ENCODE measurements around the gene KLHL2.

GRCh38 chr4:165234766-165235165, 27.4 kb downstream of the KLHL2 start:
- TF ChIP-seq REST (IDR thresholded peaks at IDR 0.05; ENCODE audit: unreplicated experiment) (no peak), CTCF (conservative IDR thresholded peaks at IDR 0.05; ENCODE audit: low read depth in 2 of 2) (no peak), NANOG (IDR thresholded peaks at IDR 0.05; ENCODE audit: borderline replicate concordance) (no peak), ETS1 (IDR thresholded peaks at IDR 0.05) (no peak), ZNF331 (CRISPR knock-in tag; IDR thresholded peaks at IDR 0.05; ENCODE audit: low read depth) (no peak), POLR2AphosphoS5 (IDR thresholded peaks at IDR 0.05; ENCODE audit: low read depth) (no peak), EZH2 (IDR thresholded peaks at IDR 0.05; ENCODE audit: low read depth, unreplicated experiment) (no peak)

All from GM23338 (cell line).